CD14-positive monocyte (primary cell): ENCODE results near the gene TMEM92. TPM values are rescaled to one million over a fixed set of nuclear protein-coding genes. Genes with fewer than 3 reads are reported as not detected.

Experiments
- DNase-seq, 3 donors: peaks; one replicate each; pipeline ENCODE4 v3.0.0-alpha.2; 2011 to 2022
- H2AFZ ChIP-seq: 2 replicates; pipeline ENCODE4 v1.6.0; 2012; ENCODE audit warnings: mild to moderate bottlenecking, low read depth, low read length, inconsistent platforms; ENCODE audit not compliant: insufficient read depth, poor library complexity, severe bottlenecking
- H3K27ac ChIP-seq, 2 donors: 1 replicate in 1 of 2; 2 replicates in 1 of 2; pipeline ENCODE4 v1.5.1; 2012 to 2013; ENCODE audit warnings: low read length in 2 of 2, control low read depth in 1 of 2, inconsistent platforms in 1 of 2, low read depth in 1 of 2, mild to moderate bottlenecking in 1 of 2
- H3K27me3 ChIP-seq, 2 donors: one replicate each; pipeline versions ENCODE4 v1.6.0 to v1.6.1; 2011 to 2013; ENCODE audit warnings: low read length in 2 of 2; ENCODE audit not compliant: control insufficient read depth in 2 of 2, insufficient read depth in 2 of 2
- H3K36me3 ChIP-seq, 2 donors: replicated peaks in 1 of 2; 1 replicate in 1 of 2; 2 replicates in 1 of 2; pipeline versions ENCODE4 v1.5.1 to v1.6.1; 2012 to 2013; ENCODE audit warnings: low read length in 2 of 2, control low read depth in 1 of 2, inconsistent platforms in 1 of 2, mild to moderate bottlenecking in 1 of 2; ENCODE audit not compliant: insufficient read depth in 2 of 2, control insufficient read depth in 1 of 2
- H3K4me1 ChIP-seq, 2 donors: 1 replicate in 1 of 2; 2 replicates in 1 of 2; pipeline versions ENCODE4 v1.5.1 to v1.6.1; 2012 to 2013; ENCODE audit warnings: low read length in 2 of 2, control low read depth in 1 of 2, inconsistent platforms in 1 of 2, mild to moderate bottlenecking in 1 of 2, moderate library complexity in 1 of 2; ENCODE audit not compliant: insufficient read depth in 2 of 2, control insufficient read depth in 1 of 2
- H3K4me2 ChIP-seq: replicated peaks from 2 replicates; pipeline ENCODE3; 2012; ENCODE audit warnings: low read length, moderate library complexity, mild to moderate bottlenecking; ENCODE audit not compliant: poor library complexity, severe bottlenecking; ENCODE audit errors: extremely low read depth
- H3K4me3 ChIP-seq, 3 experiments: fragments of 200-600 bp in 1 of 3; sonication (generic) in 1 of 3; replicated peaks in 1 of 3; 1 replicate in 2 of 3; 2 replicates in 1 of 3; pipeline ENCODE4 v1.5.1; 2011 to 2013; ENCODE audit warnings: low read length in 3 of 3, mild to moderate bottlenecking in 3 of 3, control low read depth in 2 of 3, low read depth in 2 of 3, inconsistent platforms in 1 of 3, moderate library complexity in 1 of 3
- H3K79me2 ChIP-seq: 2 replicates; pipeline ENCODE4 v1.6.0; 2012; ENCODE audit warnings: mild to moderate bottlenecking, control low read depth, inconsistent platforms, low read length, moderate library complexity; ENCODE audit not compliant: insufficient read depth
- H3K9ac ChIP-seq: 2 replicates; pipeline ENCODE4 v1.6.0; 2017; ENCODE audit warnings: low read length, mild to moderate bottlenecking; ENCODE audit not compliant: insufficient read depth, poor library complexity, severe bottlenecking
- H3K9me3 ChIP-seq, 2 donors: replicated peaks in 1 of 2; 1 replicate in 1 of 2; 2 replicates in 1 of 2; pipeline versions ENCODE4 v1.5.1 to v1.6.1; 2012 to 2013; ENCODE audit warnings: low read length in 2 of 2, control low read depth in 1 of 2; ENCODE audit not compliant: control insufficient read depth in 1 of 2, insufficient read depth in 1 of 2
- H4K20me1 ChIP-seq: 2 replicates; pipeline ENCODE4 v1.6.0; 2012; ENCODE audit warnings: mild to moderate bottlenecking, low read length, control low read depth, moderate library complexity; ENCODE audit not compliant: insufficient read depth
- H3K27ac Mint-ChIP-seq, 7 donors: one replicate each; pipeline ENCODE4 v1.8.0; 2020; ENCODE audit warnings: mild to moderate bottlenecking in 7 of 7, mixed read lengths in 7 of 7, moderate library complexity in 6 of 7, inconsistent platforms in 2 of 7
- H3K27me3 Mint-ChIP-seq, 3 donors: one replicate each; pipeline ENCODE4 v1.8.0; 2021 to 2022; ENCODE audit warnings: low read depth in 3 of 3, mild to moderate bottlenecking in 3 of 3, mixed read lengths in 3 of 3, moderate library complexity in 3 of 3, inconsistent platforms in 1 of 3
- H3K36me3 Mint-ChIP-seq, 2 donors: one replicate each; pipeline ENCODE4 v1.8.0; 2020; ENCODE audit warnings: mixed read lengths in 2 of 2, inconsistent platforms in 1 of 2, mild to moderate bottlenecking in 1 of 2
- H3K4me1 Mint-ChIP-seq: one replicate; pipeline ENCODE4 v1.8.0; 2020; ENCODE audit warnings: mild to moderate bottlenecking, mixed read lengths
- H3K4me3 Mint-ChIP-seq, 2 donors: one replicate each; pipeline ENCODE4 v1.8.0; 2020; ENCODE audit warnings: mild to moderate bottlenecking in 2 of 2, mixed read lengths in 2 of 2, moderate library complexity in 1 of 2
- H3K9me3 Mint-ChIP-seq, 7 donors: one replicate each; pipeline ENCODE4 v1.8.0; 2020 to 2022; ENCODE audit warnings: mixed read lengths in 7 of 7, mild to moderate bottlenecking in 6 of 7, moderate library complexity in 6 of 7, inconsistent platforms in 2 of 7
- WGBS: methylation state at CpG from one replicate; pipeline ENCODE4 v1.1.5; 2013; ENCODE audit warnings: missing lambda C conversion rate; ENCODE audit not compliant: insufficient coverage; 5-methylcytosine and 5-hydroxymethylcytosine counted together
- intact Hi-C, 2 donors: fragments of 100-400 bp; cut with micrococcal nuclease; formaldehyde crosslinking; loops; one replicate each; pipeline versions ENCODE4 v1.15.0 to v1.15.1; 2023
- polyA plus RNA-seq, 3 donors: library from polyadenylated mRNA; depleted of rRNA in 1 of 3; unstranded in 2 of 3; stranded (reverse) in 1 of 3; fragments of 300-500 nt in 2 of 3; fragments of >200 nt in 1 of 3; fragmentation: Illumina TruSeq in 2 of 3; gene quantifications; 1 replicate in 2 of 3; 2 replicates in 1 of 3; pipeline ENCODE4 v1.2.3, GENCODE V29; 2012 to 2021
- TF ChIP-seq, protein P1 (sequence below): fragments of 200-600 bp; IDR thresholded peaks from one replicate; pipeline ENCODE4 v1.8.0; 2022; ENCODE audit warnings: antibody characterized with exemption, mild to moderate bottlenecking

TMEM92 gene
- polyA plus RNA-seq, 3 donors: not detected

- no peaks in the 10 kb centered on the region for H3K36me3 Mint-ChIP-seq
- Histone ChIP-seq H2AFZ (no peak overlapping the region), H4K20me1 (no peaks in the 10 kb centered on the region), H3K27me3 (peaks cover 0 to 2% of the 10 kb centered on the region in 2 donors), H3K79me2 (no peaks in the 10 kb centered on the region), H3K9me3 (no peaks in the 10 kb centered on the region), H3K9ac (no peak overlapping the region), H3K4me3 (no peak overlapping the region), H3K4me1 (no peaks in the 10 kb centered on the region), H3K4me2 (no peak overlapping the region), H3K36me3 (no peaks in the 10 kb centered on the region), H3K27ac (no peak overlapping the region)
- intact Hi-C loops: no loop called here
- TF ChIP-seq, protein P1, sequence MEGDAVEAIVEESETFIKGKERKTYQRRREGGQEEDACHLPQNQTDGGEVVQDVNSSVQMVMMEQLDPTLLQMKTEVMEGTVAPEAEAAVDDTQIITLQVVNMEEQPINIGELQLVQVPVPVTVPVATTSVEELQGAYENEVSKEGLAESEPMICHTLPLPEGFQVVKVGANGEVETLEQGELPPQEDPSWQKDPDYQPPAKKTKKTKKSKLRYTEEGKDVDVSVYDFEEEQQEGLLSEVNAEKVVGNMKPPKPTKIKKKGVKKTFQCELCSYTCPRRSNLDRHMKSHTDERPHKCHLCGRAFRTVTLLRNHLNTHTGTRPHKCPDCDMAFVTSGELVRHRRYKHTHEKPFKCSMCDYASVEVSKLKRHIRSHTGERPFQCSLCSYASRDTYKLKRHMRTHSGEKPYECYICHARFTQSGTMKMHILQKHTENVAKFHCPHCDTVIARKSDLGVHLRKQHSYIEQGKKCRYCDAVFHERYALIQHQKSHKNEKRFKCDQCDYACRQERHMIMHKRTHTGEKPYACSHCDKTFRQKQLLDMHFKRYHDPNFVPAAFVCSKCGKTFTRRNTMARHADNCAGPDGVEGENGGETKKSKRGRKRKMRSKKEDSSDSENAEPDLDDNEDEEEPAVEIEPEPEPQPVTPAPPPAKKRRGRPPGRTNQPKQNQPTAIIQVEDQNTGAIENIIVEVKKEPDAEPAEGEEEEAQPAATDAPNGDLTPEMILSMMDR: no peak
- DNase-seq: no peak
- 100% methylated on average over 1 of the region's 4 CpGs for WGBS
- H3K27me3 Mint-ChIP-seq: peaks cover 9 to 17% (median 14%) of the 10 kb centered on the region in 3 donors
- no peak overlapping the region for H3K27ac Mint-ChIP-seq
- no peaks in the 10 kb centered on the region for H3K9me3 Mint-ChIP-seq
- no peaks in the 10 kb centered on the region for H3K4me1 Mint-ChIP-seq
- H3K4me3 Mint-ChIP-seq: no peak overlapping the region
Observed at GRCh38 chr17:50311483-50311882, 37.2 kb downstream of the TMEM92 start.

DNA sequence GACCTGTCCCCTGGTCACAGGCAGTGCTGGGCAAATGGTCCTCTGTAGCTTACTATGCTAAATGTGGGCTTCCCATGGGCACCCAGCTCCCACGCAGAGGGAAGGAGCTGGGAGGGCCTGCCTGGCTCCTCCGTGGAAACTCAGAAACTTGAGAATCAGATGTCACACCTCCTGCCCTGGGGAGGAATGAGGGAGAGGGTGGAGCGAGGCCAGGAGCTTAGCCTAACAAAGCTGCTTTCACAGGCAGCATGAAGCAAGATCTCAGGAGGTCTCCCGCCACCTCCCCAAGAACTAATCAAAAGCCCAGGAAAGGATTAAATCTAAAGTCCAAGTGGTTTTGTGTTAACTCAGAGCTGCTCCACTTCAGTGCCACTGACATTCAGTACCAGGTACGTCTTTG is 38.0 kb downstream of the TMEM92 start:
- no peak overlapping the region for H3K4me3 ChIP-seq
- TF ChIP-seq, protein P1: no peak
- H2AFZ ChIP-seq: no peak overlapping the region
- H3K27me3 Mint-ChIP-seq: peaks cover 9 to 17% (median 12%) of the 10 kb centered on the region in 3 donors
- H3K9ac ChIP-seq: no peak overlapping the region
- intact Hi-C loops: no loop called here
- no peaks in the 10 kb centered on the region for H3K36me3 Mint-ChIP-seq
- H3K27ac Mint-ChIP-seq: no peak overlapping the region
- H3K4me1 Mint-ChIP-seq: no peaks in the 10 kb centered on the region
- no peak overlapping the region for H3K4me3 Mint-ChIP-seq
- no peaks in the 10 kb centered on the region for H3K36me3 ChIP-seq
- no peak for DNase-seq
- peaks cover 0 to 2% of the 10 kb centered on the region in 2 donors for H3K27me3 ChIP-seq
- no peaks in the 10 kb centered on the region for H3K9me3 ChIP-seq
- H3K4me1 ChIP-seq: no peaks in the 10 kb centered on the region
- no peaks in the 10 kb centered on the region for H3K9me3 Mint-ChIP-seq
- no peaks in the 10 kb centered on the region for H3K79me2 ChIP-seq
- H3K4me2 ChIP-seq: no peak overlapping the region
- no peaks in the 10 kb centered on the region for H4K20me1 ChIP-seq
- no peak overlapping the region for H3K27ac ChIP-seq
- WGBS: 89% methylated on average over 3 of the region's 5 CpGs
